Measurements from ENCODE around the gene DAW1. TPM values are rescaled to one million over a fixed set of nuclear protein-coding genes. Genes with fewer than 3 reads are reported as not detected.

DAW1 gene
- total RNA-seq, 1 donor from 2014 or later = not detected

DNA sequence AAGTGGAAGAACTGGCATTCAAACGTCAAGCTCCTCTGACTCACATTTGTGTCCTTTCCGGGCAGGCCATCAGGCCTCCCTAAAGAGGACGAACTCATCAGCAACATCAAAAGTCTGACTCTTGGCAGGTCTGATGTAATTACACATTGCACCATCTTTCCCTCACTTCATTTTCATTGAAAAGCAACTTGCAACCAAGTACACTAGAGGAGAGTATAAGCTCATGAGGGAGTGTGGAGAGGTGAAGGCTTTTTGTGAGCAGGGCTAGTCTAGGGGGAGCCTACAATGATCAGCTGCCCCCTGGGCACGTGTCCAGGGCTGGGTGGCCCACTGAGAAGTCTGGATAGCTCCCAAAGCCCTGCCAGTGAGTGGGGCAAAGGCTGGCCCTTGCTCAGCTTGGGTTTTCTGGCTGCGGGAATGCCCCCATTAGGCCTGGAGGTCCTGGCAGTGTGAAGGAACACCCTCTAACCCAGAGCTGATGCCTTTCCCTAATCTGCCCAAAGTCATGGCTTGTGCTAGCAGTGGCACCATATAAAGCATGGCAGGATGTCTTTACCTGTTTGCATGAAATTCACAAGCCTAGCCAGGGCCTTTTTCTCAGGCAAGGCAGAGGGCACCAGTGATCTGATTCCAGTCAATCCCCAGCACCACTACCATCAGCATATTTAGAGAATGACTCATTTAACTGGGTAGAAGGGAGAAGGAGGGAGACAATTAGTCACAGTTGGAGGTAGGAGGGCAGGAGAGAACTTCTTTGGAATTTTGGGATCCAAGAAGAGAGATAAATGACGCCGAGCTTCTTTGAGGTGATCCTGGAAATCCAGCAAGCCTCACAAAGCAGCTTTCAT lies 8.5 kb upstream of the DAW1 start:
- peak; percentile 82 for ATAC-seq

DNA sequence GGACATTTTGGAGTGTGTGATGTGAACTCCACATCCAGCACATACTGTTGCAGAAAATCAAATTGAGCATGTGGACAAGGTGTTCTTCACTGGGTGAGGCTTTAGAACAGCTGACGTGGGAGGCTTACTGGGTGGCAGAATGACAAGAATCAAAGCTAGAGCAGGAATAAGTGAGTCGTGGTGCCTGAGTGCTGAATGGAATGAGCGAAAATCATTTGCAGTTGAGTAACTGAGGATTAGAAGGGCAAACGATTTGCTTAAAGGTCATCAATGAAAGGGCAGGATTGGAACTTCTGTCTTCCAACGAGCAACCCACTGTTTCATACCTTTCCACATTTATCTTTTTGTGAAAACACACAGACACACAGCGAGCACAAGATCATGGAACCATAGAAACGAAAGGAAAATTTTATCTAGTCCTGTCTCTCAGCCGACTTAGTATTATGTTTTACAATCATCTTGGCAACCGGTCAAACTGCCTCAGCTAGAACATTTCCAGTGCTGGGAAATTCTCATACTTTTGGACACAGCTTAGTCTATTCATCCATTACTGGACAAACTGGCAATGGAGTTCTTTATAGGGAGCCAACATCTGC lies 7.2 kb upstream of the DAW1 start:
- no peak for ATAC-seq

- ATAC-seq = no peak
Observed at GRCh38 chr2:227865291-227865690, 6.1 kb upstream of the DAW1 start.

GRCh38 chr2:227867386-227867785 lies 4.0 kb upstream of the DAW1 start:
- ATAC-seq = no peak

DNA sequence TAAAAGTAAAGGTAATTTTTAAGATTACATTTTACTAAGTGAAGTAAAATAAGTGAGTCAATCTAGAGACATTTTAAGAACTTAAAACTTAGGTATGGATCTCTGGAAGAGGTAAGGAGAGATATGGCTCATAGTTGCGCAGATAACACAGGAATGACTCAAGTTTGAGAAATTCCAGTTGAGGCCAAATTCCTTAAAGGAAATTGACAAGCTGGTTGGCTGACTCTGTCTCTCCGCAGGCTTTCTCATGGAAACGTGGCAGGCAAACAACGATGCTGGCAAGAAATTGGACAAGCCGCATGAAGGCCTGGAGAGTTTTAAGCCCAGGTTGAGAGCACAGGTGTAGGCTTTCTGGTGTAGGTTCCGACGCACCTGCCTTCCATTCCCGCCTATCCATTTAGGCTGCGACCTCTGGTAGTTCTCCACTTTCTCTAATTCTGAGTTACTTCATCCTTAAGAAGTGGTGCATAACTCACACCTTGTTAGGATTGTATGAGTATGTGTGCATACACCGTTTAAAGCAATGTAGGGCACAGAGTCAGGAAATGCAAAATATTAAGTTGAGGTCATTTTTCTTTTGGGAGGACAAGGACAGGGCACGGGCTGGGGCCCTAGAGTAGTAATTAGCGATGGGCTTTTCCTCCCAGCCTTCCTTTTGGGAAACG lies 589 bp upstream of the DAW1 start:
- peak; percentile 13 for ATAC-seq

- no peak for ATAC-seq
Observed at GRCh38 chr2:227872676-227873075, 1.2 kb downstream of the DAW1 start.

GRCh38 chr2:227876300-227876801 lies 4.9 kb downstream of the DAW1 start:
- no peak for ATAC-seq

DNA sequence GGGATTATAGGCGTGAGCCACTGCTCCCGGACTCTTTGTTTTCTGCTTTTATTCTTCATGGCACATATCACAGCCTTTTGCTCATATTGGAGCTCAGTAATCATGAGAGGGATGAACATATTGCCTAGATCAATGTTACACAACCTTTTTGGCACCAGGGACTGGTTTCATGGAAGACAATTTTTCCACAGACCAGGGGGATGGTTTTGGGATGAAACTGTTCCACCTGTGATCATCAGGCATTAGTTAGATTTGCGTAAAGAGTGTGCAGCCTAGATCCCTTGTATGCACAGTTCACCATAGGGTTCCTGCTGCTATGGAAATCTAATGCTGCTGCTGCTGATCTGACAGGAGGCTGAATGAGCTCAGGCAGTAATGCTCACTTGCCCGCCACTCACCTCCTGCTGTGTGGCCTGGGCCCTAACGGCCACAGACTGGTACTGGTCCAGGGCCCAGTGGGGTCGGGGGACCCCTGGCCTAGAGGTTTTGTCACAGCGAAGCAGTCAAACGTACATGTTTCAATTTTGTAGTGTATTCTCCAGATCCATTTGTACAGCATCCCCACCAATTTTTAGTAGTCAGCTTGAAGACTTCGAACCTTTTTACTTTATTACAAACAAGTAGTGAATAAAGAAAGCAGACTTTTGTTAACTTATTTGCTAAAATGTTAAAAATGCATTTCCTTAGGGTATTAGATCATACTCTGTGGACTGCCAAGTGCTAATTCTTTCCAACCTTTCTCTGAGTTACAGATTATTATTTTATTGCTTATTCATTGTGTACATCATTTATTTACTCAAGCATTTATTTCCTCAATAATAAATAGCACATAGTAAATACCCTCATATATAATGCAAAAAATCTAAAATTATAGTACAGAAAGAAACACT lies 6.2 kb downstream of the DAW1 start:
- no peak for ATAC-seq

GRCh38 chr2:227880460-227880859 lies 9.0 kb downstream of the DAW1 start:
- ATAC-seq = no peak

DNA sequence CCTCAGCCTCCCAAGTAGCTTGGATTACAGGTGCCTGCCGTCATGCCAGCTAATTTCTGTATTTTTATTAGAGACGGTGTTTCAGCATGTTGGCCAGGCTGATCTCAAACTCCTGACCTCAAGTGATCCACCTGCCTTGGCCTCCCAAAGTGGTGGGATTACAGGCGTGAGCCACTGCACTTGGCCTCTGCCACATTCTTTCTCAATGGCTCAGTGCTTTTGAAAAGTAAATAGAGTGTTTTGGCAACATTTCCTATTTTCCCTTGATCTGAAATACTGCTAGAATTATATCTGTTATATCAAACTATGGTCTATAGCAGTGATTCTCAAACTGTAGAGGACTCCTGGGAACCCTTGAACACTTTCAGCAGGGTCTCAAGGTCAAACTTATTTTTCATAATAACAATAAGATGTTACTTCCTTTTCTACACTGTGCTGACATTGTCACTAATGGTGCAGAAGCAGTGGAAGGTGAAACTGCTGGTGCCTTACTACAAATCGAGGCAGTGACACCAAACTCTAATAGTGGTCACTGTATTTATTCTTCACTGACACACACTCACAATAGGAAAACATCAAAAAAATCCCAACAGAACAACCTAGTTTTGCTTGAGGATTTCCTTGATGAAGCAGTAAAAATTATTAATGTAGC lies 10.6 kb downstream of the DAW1 start:
- ATAC-seq = no peak

GRCh38 chr2:227884511-227884947 lies 13.1 kb downstream of the DAW1 start:
- ATAC-seq = peak; percentile 87

- ATAC-seq = no peak
Observed at GRCh38 chr2:227886149-227886548, 14.7 kb downstream of the DAW1 start.

DNA sequence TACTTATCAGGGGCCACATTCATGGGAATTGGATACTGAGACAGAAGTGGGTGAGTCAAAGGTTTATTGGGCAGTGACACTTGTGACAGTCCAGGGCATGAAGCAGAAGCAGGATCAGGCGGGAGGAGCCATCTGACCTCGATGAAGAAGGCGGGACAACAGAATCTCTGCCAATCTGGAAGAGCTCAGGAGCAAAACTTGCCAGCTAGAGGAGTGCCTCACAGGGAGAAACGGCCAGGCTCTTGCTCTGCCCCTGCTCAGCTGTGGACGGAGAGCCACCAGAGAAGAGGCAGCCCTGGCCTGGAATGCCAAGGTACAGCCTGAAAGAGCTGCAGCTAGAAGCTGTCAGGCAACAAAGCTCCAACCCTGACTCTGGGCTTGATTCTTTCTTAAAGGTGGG lies 16.9 kb downstream of the DAW1 start:
- ATAC-seq = no peak

DNA sequence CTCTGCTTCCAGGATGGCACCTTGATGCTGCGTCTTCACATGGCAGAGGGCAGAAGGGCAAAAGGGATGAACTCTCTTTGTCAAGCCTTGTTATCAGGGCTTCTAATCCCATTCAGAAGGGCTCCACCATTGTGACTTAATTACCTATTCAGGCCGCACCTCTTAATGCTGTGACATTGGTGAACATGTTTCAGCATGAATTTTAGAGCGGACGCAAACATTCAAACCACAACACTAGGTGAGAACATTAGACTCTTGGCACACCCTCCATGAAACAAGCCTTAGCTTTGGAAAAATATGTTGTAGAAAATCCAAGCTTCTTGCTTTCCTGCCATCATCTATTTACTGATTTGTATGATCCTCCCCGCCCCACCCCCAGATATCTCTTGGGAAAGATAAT lies 17.9 kb downstream of the DAW1 start:
- ATAC-seq = peak; percentile 83

DNA sequence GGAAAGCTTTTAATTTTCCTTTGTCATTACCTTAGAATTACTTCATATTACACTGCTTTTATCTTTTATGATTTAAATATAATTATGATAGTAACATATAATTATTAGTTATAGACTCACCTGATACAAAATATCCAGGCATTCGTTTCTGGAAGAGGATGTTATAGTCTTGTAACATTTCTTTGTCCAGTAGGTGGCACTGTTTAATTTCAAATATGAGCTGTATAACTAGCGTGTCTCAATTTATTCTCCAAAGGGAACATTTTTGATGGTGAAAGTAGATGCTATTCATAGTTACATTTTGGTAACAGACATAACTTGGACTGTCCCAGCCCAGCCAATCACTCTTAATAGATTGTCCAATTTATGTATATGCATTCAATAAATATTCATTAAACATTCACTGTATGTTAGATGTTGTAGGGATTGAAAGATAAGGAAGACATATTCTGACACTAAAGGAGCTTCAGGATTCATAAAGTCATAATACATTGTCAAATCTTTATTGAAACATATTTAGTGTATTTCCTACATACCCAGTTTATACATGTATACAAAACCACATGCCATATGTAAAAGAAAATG lies 19.2 kb downstream of the DAW1 start:
- peak; percentile 54 for ATAC-seq

DNA sequence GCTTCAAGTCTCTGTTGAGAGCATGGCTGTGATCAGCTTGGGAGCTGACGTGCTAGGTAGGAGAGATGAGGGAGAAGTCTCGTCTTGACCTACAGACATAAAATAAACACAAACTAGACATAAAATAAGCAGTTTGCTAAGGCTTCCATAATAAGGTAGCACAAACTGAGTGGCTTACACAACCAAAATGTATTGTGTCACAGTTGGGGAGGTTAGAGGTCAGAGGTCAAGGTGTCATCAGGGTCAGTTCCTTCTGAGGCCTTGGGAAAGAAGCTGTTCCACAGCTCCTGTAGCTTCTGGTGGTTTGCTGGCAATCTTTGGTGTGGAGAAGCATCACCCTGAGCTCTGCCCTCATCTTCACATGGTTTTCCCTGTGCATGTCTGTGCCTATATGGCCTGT lies 20.2 kb downstream of the DAW1 start:
- no peak for ATAC-seq

DNA sequence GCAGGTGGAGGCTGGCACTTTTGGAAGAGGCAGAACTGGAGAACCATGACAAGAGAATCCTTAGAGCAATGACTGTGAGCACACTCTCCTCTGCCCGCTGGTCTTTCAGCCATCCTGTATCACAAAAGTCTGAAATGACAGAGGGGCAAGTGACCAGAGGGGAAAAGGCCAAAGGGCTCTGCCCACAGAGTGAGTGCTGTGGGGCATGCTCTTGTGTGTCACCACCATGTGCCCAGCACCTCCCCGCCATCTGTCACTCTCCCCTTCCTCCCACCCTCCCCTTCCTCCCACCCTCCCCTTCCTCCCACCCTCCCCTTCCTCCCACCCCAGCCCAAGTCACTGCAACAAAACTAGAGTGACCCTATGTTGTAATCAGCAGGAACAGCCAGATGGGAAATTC lies 31.9 kb downstream of the DAW1 start:
- ATAC-seq = no peak

GRCh38 chr2:227906991-227907390 lies 35.6 kb downstream of the DAW1 start:
- ATAC-seq = no peak

DNA sequence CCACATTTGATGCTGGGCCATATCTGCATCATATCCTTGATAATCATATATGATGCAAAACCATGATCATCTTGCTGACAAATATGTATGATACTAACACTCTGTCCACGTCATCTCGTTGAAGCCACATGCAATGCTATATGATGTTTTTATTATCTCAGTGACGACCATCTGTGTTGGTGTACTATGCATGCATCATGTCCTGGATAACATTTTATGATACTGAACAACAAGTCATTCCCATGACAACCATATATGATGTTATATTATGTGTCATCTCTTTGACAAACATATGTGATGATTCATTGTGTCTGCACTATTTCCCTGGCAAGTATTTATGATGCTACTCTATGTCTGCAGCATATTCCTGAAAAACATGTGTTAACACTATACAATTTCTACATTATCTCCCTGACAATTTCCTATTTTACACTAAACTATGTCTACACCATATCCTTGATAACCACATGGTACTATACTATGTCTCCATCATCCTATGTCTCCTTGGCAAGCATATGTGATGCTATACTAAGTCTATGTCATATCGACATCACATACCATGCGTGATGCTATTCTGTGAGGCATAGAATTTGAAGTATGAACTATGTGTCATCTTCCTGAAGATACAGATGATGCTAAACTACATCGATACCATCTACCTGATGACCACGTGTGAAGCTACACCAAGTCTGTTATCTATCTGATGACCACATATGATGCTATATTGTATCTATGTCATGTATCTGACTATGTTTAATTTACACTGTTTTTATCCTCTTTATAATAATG lies 37.0 kb downstream of the DAW1 start:
- no peak for ATAC-seq

GRCh38 chr2:227914362-227914761 lies 42.9 kb downstream of the DAW1 start:
- ATAC-seq = no peak

GRCh38 chr2:227921648-227922047 lies 50.2 kb downstream of the DAW1 start:
- ATAC-seq = no peak

Measured in esophagus mucosa (tissue), 1 donor.